Chondrocyte (in vitro differentiated cells): Measurements from ENCODE around the gene CEMIP2. TPM values are rescaled to one million over a fixed set of nuclear protein-coding genes. Genes with fewer than 3 reads are reported as not detected.

Experiments used
- DNase-seq: peaks from one replicate; pipeline ENCODE4 v3.0.0; 2021; ENCODE audit warnings: mixed read lengths, low spot score
- H3K27ac Mint-ChIP-seq: one replicate; pipeline ENCODE4 v1.8.0; 2021; ENCODE audit warnings: mild to moderate bottlenecking, moderate library complexity, mixed read lengths; ENCODE audit not compliant: unreplicated experiment
- H3K27me3 Mint-ChIP-seq: 2 replicates; pipeline ENCODE4 v1.8.0; 2021; ENCODE audit warnings: low read depth, mixed read lengths
- H3K36me3 Mint-ChIP-seq: 2 replicates; pipeline ENCODE4 v1.8.0; 2021; ENCODE audit warnings: low read depth, mixed read lengths
- H3K4me1 Mint-ChIP-seq: 2 replicates; pipeline ENCODE4 v1.8.0; 2021; ENCODE audit warnings: low read depth, mild to moderate bottlenecking, mixed read lengths
- H3K4me3 Mint-ChIP-seq: one replicate; pipeline ENCODE4 v1.8.0; 2021; ENCODE audit warnings: mild to moderate bottlenecking, moderate library complexity, mixed read lengths; ENCODE audit not compliant: unreplicated experiment
- H3K9me3 Mint-ChIP-seq: 2 replicates; pipeline ENCODE4 v1.8.0; 2021; ENCODE audit warnings: low read depth, mixed read lengths
- CTCF ChIP-seq: fragments of 200-600 bp; sonication (generic); IDR thresholded peaks from 2 replicates; pipeline ENCODE4 v1.5.0; 2021; ENCODE audit warnings: antibody characterized with exemption, mild to moderate bottlenecking, moderate library complexity
- total RNA-seq: library from RNA; stranded (reverse); gene quantifications from 3 replicates; pipeline ENCODE4 v1.2.1, GENCODE V29; 2021

The CEMIP2 gene
- total RNA-seq, 1 donor from 2014 or later: 23.3 TPM

- H3K27ac Mint-ChIP-seq: no peak overlapping the region
- no peak for TF ChIP-seq CTCF
- no peaks in the 10 kb centered on the region for H3K27me3 Mint-ChIP-seq
- peaks cover 2% of the 10 kb centered on the region for H3K36me3 Mint-ChIP-seq
- no peaks in the 10 kb centered on the region for H3K9me3 Mint-ChIP-seq
- peaks cover 26% of the 10 kb centered on the region for H3K4me1 Mint-ChIP-seq
- H3K4me3 Mint-ChIP-seq: no peak overlapping the region
- DNase-seq: no peak
Observed at GRCh38 chr9:71752352-71752751, 16.0 kb downstream of the CEMIP2 start.

GRCh38 chr9:71748280-71748743 lies 20.0 kb downstream of the CEMIP2 start:
- Mint-ChIP-seq H3K4me3 (no peak overlapping the region), H3K4me1 (peaks cover 29% of the 10 kb centered on the region), H3K9me3 (no peaks in the 10 kb centered on the region), H3K36me3 (peaks cover 10% of the 10 kb centered on the region), H3K27ac (peak overlapping the region; percentile 43), H3K27me3 (no peaks in the 10 kb centered on the region)
- no peak for TF ChIP-seq CTCF
- DNase-seq: no peak

- H3K36me3 Mint-ChIP-seq: peaks cover 10% of the 10 kb centered on the region
- H3K27ac Mint-ChIP-seq: no peak overlapping the region
Observed at GRCh38 chr9:71747576-71747975, 20.7 kb downstream of the CEMIP2 start.

GRCh38 chr9:71746758-71747125 lies 21.6 kb downstream of the CEMIP2 start:
- no peaks in the 10 kb centered on the region for H3K9me3 Mint-ChIP-seq
- H3K27me3 Mint-ChIP-seq: no peaks in the 10 kb centered on the region
- peaks cover 37% of the 10 kb centered on the region for H3K4me1 Mint-ChIP-seq
- DNase-seq: no peak
- H3K36me3 Mint-ChIP-seq: peaks cover 10% of the 10 kb centered on the region
- H3K27ac Mint-ChIP-seq: peak overlapping the region; percentile 49
- no peak for TF ChIP-seq CTCF
- no peak overlapping the region for H3K4me3 Mint-ChIP-seq

More at GRCh38 chr9:71747576-71747975, 20.7 kb downstream of the CEMIP2 start:
- Mint-ChIP-seq H3K9me3 (no peaks in the 10 kb centered on the region), H3K27me3 (no peaks in the 10 kb centered on the region), H3K4me3 (no peak overlapping the region), H3K4me1 (peaks cover 37% of the 10 kb centered on the region)
- no peak for TF ChIP-seq CTCF
- DNase-seq: no peak

- no peak for TF ChIP-seq CTCF
- no peaks in the 10 kb centered on the region for H3K27me3 Mint-ChIP-seq
- DNase-seq: no peak
- H3K9me3 Mint-ChIP-seq: no peaks in the 10 kb centered on the region
- peak overlapping the region; percentile 49 for H3K27ac Mint-ChIP-seq
- H3K36me3 Mint-ChIP-seq: peaks cover 10% of the 10 kb centered on the region
- H3K4me1 Mint-ChIP-seq: peaks cover 37% of the 10 kb centered on the region
- H3K4me3 Mint-ChIP-seq: no peak overlapping the region
Observed at GRCh38 chr9:71746023-71746757, 22.1 kb downstream of the CEMIP2 start.
